ENCODE measurements around the gene SYT5. TPM values are rescaled to one million over a fixed set of nuclear protein-coding genes. Genes with fewer than 3 reads are reported as not detected.
A peak's percentile ranks its signal among the peaks of the same experiment; 100 is the strongest.

The SYT5 gene
- total and polyA plus RNA-seq, 2 of the 8 experiments (the other 6 are each of a cell fraction or from before 2014, with no cell fraction given), result 0.35 to 0.67 TPM

GRCh38 chr19:55227241-55228014 lies 47.3 kb upstream of the SYT5 start:
- POLR2A ChIA-PET (ENCODE audit: partially characterized antibody), result interaction anchor here (0.7 to 1.3 kb wide), 3 partner anchors 32 to 180 kb away, joined by 3 to 4 read pairs (median 3); partner anchors contain the start of gene UBE2S
- peak in 1 of 2 experiments; percentile 45 for DNase-seq (ENCODE audit: low read depth in 1 of 2, low spot score in 2 of 2)
- no peak overlapping the region for H3K23ac ChIP-seq (ENCODE audit: insufficient read length)

More at GRCh38 chr19:55227241-55228014, 47.3 kb upstream of the SYT5 start:
- H4K91ac ChIP-seq (replicated peaks; ENCODE audit: insufficient read length, low read length), result no peak overlapping the region
- H2BK15ac ChIP-seq (ENCODE audit: low read length), result no peak overlapping the region
- H2BK5ac ChIP-seq (ENCODE audit: low read depth, low read length), result peak overlapping the region; percentile 35; the same call in 1 of the 2 replicates
- no peaks in the 10 kb centered on the region for H3K9me3 ChIP-seq (ENCODE audit: insufficient read depth in 2 of 2, low read depth in 1 of 2, low read length in 1 of 2)
- no peak overlapping the region for H2AFZ ChIP-seq (ENCODE audit: low read length)
- no peak for FAIRE-seq
- no peak overlapping the region for H3K27ac ChIP-seq (ENCODE audit: low read depth, low read length)
- no peak overlapping the region for H3K18ac ChIP-seq (ENCODE audit: extremely low read depth, low read length)
- H2BK20ac ChIP-seq (ENCODE audit: low read length), result no peak overlapping the region
- no peak overlapping the region for H3K56ac ChIP-seq (replicated peaks; ENCODE audit: insufficient read length, low read depth, low read length)
- no peak overlapping the region for H3K4me2 ChIP-seq (ENCODE audit: insufficient read depth in 1 of 2, low read depth in 2 of 2, low read length in 2 of 2)
- TF ChIP-seq MAX (IDR thresholded peaks at IDR 0.05) (no peak), BCL11A (IDR thresholded peaks at IDR 0.05; ENCODE audit: low read depth in 2 of 2, low read length in 2 of 2) (no peak), CBX5 (IDR thresholded peaks at IDR 0.05; ENCODE audit: low read depth, low read length) (no peak), RXRA (IDR thresholded peaks at IDR 0.05; ENCODE audit: insufficient read depth, low read depth, low read length) (no peak), CBX8 (IDR thresholded peaks at IDR 0.05; ENCODE audit: borderline replicate concordance, low read depth, low read length) (no peak), SUZ12 (IDR thresholded peaks at IDR 0.05; ENCODE audit: low read length) (no peak)
- no peak overlapping the region for H3K4me3 ChIP-seq (ENCODE audit: extremely low read depth in 1 of 4, insufficient read depth in 2 of 4, low read depth in 3 of 4, low read length in 4 of 4)
- H3K23me2 ChIP-seq (ENCODE audit: low read depth, low read length), result no peaks in the 10 kb centered on the region
- H4K5ac ChIP-seq (ENCODE audit: insufficient read length, low read depth, low read length), result no peak overlapping the region
- no peak overlapping the region; the same call in none of the 2 replicates for H4K8ac ChIP-seq (ENCODE audit: extremely low read depth, insufficient read depth, low read length)
- no peaks in the 10 kb centered on the region for H3K79me1 ChIP-seq (ENCODE audit: low read depth, low read length)
- no peaks in the 10 kb centered on the region for H3K79me2 ChIP-seq (ENCODE audit: control insufficient read depth in 1 of 2, insufficient read depth in 2 of 2, low read length in 2 of 2)
- H2BK12ac ChIP-seq (ENCODE audit: low read depth, low read length), result no peak overlapping the region
- no peak overlapping the region for H2BK120ac ChIP-seq (replicated peaks; ENCODE audit: low read depth, low read length)
- peaks cover 5 to 14% (median 11%) of the 10 kb centered on the region in 4 experiments; a peak in 5 of 8 replicates for H3K36me3 ChIP-seq (ENCODE audit: control insufficient read depth in 2 of 4, insufficient read depth in 4 of 4, low read length in 3 of 4)
- H3K4ac ChIP-seq (replicated peaks; ENCODE audit: insufficient read length, low read depth, low read length), result no peak overlapping the region
- 89% methylated on average over 22 of the region's 25 CpGs; no CpG with 5 or more reads in 1 of the 2 experiments for WGBS, 2 experiments (ENCODE audit: extremely low coverage in 1 of 2, insufficient coverage in 1 of 2, insufficient read length in 1 of 2, insufficient replicate concordance in 2 of 2, low coverage in 1 of 2, low lambda C conversion rate in 2 of 2, missing lambda C conversion rate in 1 of 2)
- peaks cover 3 to 21% of the 10 kb centered on the region in 2 experiments for H4K20me1 ChIP-seq (replicated peaks in 1 of 2; ENCODE audit: control insufficient read depth in 1 of 2, insufficient read depth in 2 of 2, low read length in 2 of 2)
- no peak overlapping the region for H3K14ac ChIP-seq (ENCODE audit: insufficient read length)
- H3K4me1 ChIP-seq (replicated peaks in 1 of 4; ENCODE audit: control insufficient read depth in 3 of 4, insufficient read depth in 4 of 4, low read length in 3 of 4), result no peaks in the 10 kb centered on the region
- H2AK5ac ChIP-seq (ENCODE audit: low read depth, low read length), result no peak overlapping the region
- no peaks in the 10 kb centered on the region for H3K27me3 ChIP-seq (replicated peaks in 1 of 4; ENCODE audit: control insufficient read depth in 3 of 4, extremely low read depth in 1 of 4, insufficient read depth in 3 of 4, low read length in 3 of 4)
- CTCF ChIA-PET (ENCODE audit: partially characterized antibody), result interaction anchor here (0.7 to 1.6 kb wide), 3 partner anchors 61 to 191 kb away, joined by 3 to 4 read pairs (median 4); partner anchors contain the start of gene DNAAF3
- no peak overlapping the region for H3K9ac ChIP-seq (replicated peaks in 1 of 4; ENCODE audit: extremely low read depth in 1 of 4, low read depth in 3 of 4, low read length in 3 of 4)

Data from H1 (cell line).